Lung (tissue), 12 donors: ENCODE results near the gene ZBTB42. TPM values are rescaled to one million over a fixed set of nuclear protein-coding genes. Genes with fewer than 3 reads are reported as not detected.

Source experiments
- ATAC-seq: fragments of 200-7000 bp; cut with Tn5 transposase; one replicate; pipeline ENCODE4 v1.9.1; 2020; ENCODE audit warnings: moderate number of reproducible peaks; ENCODE audit not compliant: insufficient read depth, low FRiP score
- DNase-seq, 3 donors: peaks; one replicate each; pipeline ENCODE4 v3.0.0-alpha.2; 2013 to 2017
- H3K27ac ChIP-seq, 2 donors: one replicate each; pipeline ENCODE4 v1.5.1; 2013; ENCODE audit warnings: mild to moderate bottlenecking in 2 of 2, moderate library complexity in 2 of 2, control low read depth in 1 of 2, inconsistent platforms in 1 of 2, low read depth in 1 of 2, low read length in 1 of 2
- H3K27me3 ChIP-seq, 3 donors: one replicate each; pipeline ENCODE4 v1.5.1; 2013; ENCODE audit warnings: low read length in 2 of 3; ENCODE audit not compliant: control insufficient read depth in 3 of 3, insufficient read depth in 3 of 3
- H3K36me3 ChIP-seq, 4 donors: one replicate each; pipeline ENCODE4 v1.5.1; 2013; ENCODE audit warnings: low read length in 4 of 4, mild to moderate bottlenecking in 1 of 4, moderate library complexity in 1 of 4; ENCODE audit not compliant: control insufficient read depth in 4 of 4, insufficient read depth in 4 of 4
- H3K4me1 ChIP-seq, 5 donors: one replicate each; pipeline ENCODE4 v1.5.1; 2013; ENCODE audit warnings: low read length in 5 of 5, mild to moderate bottlenecking in 2 of 5, moderate library complexity in 1 of 5; ENCODE audit not compliant: control insufficient read depth in 5 of 5, insufficient read depth in 5 of 5
- H3K4me3 ChIP-seq: one replicate; pipeline ENCODE4 v1.5.1; 2013; ENCODE audit warnings: mild to moderate bottlenecking, control low read depth, moderate library complexity
- H3K9ac ChIP-seq, 2 donors: one replicate each; pipeline ENCODE4 v1.5.1; 2013; ENCODE audit warnings: low read length in 2 of 2, control low read depth in 1 of 2; ENCODE audit not compliant: insufficient read depth in 1 of 2
- H3K9me3 ChIP-seq, 4 donors: one replicate each; pipeline ENCODE4 v1.5.1; 2013; ENCODE audit warnings: low read length in 3 of 4, mild to moderate bottlenecking in 1 of 4, moderate library complexity in 1 of 4; ENCODE audit not compliant: control insufficient read depth in 4 of 4, insufficient read depth in 3 of 4
- CTCF ChIP-seq: IDR thresholded peaks from 2 replicates; pipeline ENCODE4 v1.5.1; 2012; ENCODE audit warnings: mild to moderate bottlenecking; ENCODE audit errors: control extremely low read depth, extremely low read depth
- WGBS, 2 donors: extraction: QIAGEN DNeasy Blood & Tissue Kit; methylation state at CpG; one replicate each; pipeline ENCODE4 v1.1.7; 2013; 5-methylcytosine and 5-hydroxymethylcytosine counted together
- polyA plus RNA-seq, 2 donors: library from polyadenylated mRNA; stranded (reverse); fragments of 200-250 nt; gene quantifications; one replicate each; pipeline ENCODE4 v1.2.1, GENCODE V29; 2013
- total RNA-seq, 2 donors: library from RNA; depleted of rRNA in 1 of 2; stranded (reverse); fragments of >200 nt in 1 of 2; gene quantifications; one replicate each; pipeline ENCODE4 v1.2.1, GENCODE V29; 2014 to 2021
- donor health status: control.
- donor health status: control.
- donor health status: Bipolar disorder and iron deficiency.
- donor health status: healthy.
- donor health status: DM: yes; HTN: yes; CAD: no.

Gene ZBTB42
- total and polyA plus RNA-seq, 4 donors = 10.2 to 18.6 (median 11.7) TPM

- peaks cover 12 to 36% (median 32%) of the 10 kb centered on the region in 5 donors for H3K4me1 ChIP-seq
- no peak overlapping the region for H3K27ac ChIP-seq
- no peak for TF ChIP-seq CTCF
- H3K9ac ChIP-seq = no peak overlapping the region
- H3K4me3 ChIP-seq = no peak overlapping the region
- no peaks in the 10 kb centered on the region for H3K9me3 ChIP-seq
- no peak for ATAC-seq
- DNase-seq = no peak
- H3K27me3 ChIP-seq = no peaks in the 10 kb centered on the region
- peaks cover 0 to 28% (median 9%) of the 10 kb centered on the region in 4 donors for H3K36me3 ChIP-seq
- WGBS, 2 donors = 87 to 91% methylated on average over 2 of the region's 2 CpGs
Observed at GRCh38 chr14:104793703-104793959, 7.3 kb upstream of the ZBTB42 start.

- no peaks in the 10 kb centered on the region for H3K27me3 ChIP-seq
- 13 to 23% methylated on average over 15 of the region's 15 CpGs for WGBS, 2 donors
- H3K4me1 ChIP-seq = peaks cover 12 to 36% (median 32%) of the 10 kb centered on the region in 5 donors
- peak overlapping the region; percentile 39 for H3K4me3 ChIP-seq
- H3K36me3 ChIP-seq = peaks cover 0 to 25% (median 9%) of the 10 kb centered on the region in 4 donors
- peak overlapping the region in 1 of 2 donors; percentile 30 for H3K27ac ChIP-seq
- DNase-seq = peak in 2 of 3 donors; percentile 44 to 57
- no peaks in the 10 kb centered on the region for H3K9me3 ChIP-seq
- no peak for TF ChIP-seq CTCF
- ATAC-seq = no peak
- H3K9ac ChIP-seq = peak overlapping the region in 1 of 2 donors; percentile 58
Observed at GRCh38 chr14:104794099-104794498, 6.8 kb upstream of the ZBTB42 start.

- Histone ChIP-seq H3K36me3 (peaks cover 0 to 21% (median 9%) of the 10 kb centered on the region in 4 donors), H3K9ac (peak overlapping the region; percentile 58 to 68), H3K4me3 (peak overlapping the region; percentile 39), H3K27me3 (no peaks in the 10 kb centered on the region), H3K4me1 (peaks cover 12 to 40% (median 34%) of the 10 kb centered on the region in 5 donors), H3K27ac (peak overlapping the region; percentile 48 to 55), H3K9me3 (no peaks in the 10 kb centered on the region)
- ATAC-seq (no peak), DNase-seq (no peak)
- no peak for TF ChIP-seq CTCF
- 6 to 9% methylated on average over 16 of the region's 16 CpGs for WGBS, 2 donors
Observed at GRCh38 chr14:104794631-104794992, 6.3 kb upstream of the ZBTB42 start.
